ENCODE results near the gene GRIK1.

GRIK1 gene

GRCh38 chr21:29626801-29627470 is 312.9 kb downstream of the GRIK1 start:
- TF ChIP-seq ZFX (IDR thresholded peaks at IDR 0.05) (no peak), CTCF (conservative IDR thresholded peaks at IDR 0.05) (no peak)
- H3K27ac ChIP-seq, result no peak overlapping the region

- TF ChIP-seq ZFX (IDR thresholded peaks at IDR 0.05) (no peak), CTCF (conservative IDR thresholded peaks at IDR 0.05) (no peak)
- H3K27ac ChIP-seq, result no peak overlapping the region
Observed at GRCh38 chr21:29625990-29626389, 313.8 kb downstream of the GRIK1 start.

GRCh38 chr21:29624776-29625175 is 315.0 kb downstream of the GRIK1 start:
- TF ChIP-seq ZFX (IDR thresholded peaks at IDR 0.05) (no peak), CTCF (conservative IDR thresholded peaks at IDR 0.05) (no peak)
- no peak overlapping the region for H3K27ac ChIP-seq

GRCh38 chr21:29621525-29621924 is 318.3 kb downstream of the GRIK1 start:
- H3K27ac ChIP-seq, result no peak overlapping the region
- TF ChIP-seq ZFX (IDR thresholded peaks at IDR 0.05), result no peak
- TF ChIP-seq CTCF (conservative IDR thresholded peaks at IDR 0.05), result no peak

GRCh38 chr21:29616209-29616751 is 323.5 kb downstream of the GRIK1 start:
- TF ChIP-seq CTCF (conservative IDR thresholded peaks at IDR 0.05), result no peak

GRCh38 chr21:29613877-29614276 is 325.9 kb downstream of the GRIK1 start:
- no peak for TF ChIP-seq CTCF (conservative IDR thresholded peaks at IDR 0.05)
- TF ChIP-seq ZFX (IDR thresholded peaks at IDR 0.05), result no peak
- no peak overlapping the region for H3K27ac ChIP-seq

More at GRCh38 chr21:29616209-29616751, 323.5 kb downstream of the GRIK1 start:
- no peak overlapping the region for H3K27ac ChIP-seq

- no peak for TF ChIP-seq CTCF (conservative IDR thresholded peaks at IDR 0.05)
- no peak for TF ChIP-seq ZFX (IDR thresholded peaks at IDR 0.05)
- no peak overlapping the region for H3K27ac ChIP-seq
Observed at GRCh38 chr21:29613021-29613420, 326.8 kb downstream of the GRIK1 start.

All from C4-2B (cell line).